ENCODE data around the gene ESAM.
A peak's percentile ranks its signal among the peaks of the same experiment; 100 is the strongest.

- TF ChIP-seq, protein P1, sequence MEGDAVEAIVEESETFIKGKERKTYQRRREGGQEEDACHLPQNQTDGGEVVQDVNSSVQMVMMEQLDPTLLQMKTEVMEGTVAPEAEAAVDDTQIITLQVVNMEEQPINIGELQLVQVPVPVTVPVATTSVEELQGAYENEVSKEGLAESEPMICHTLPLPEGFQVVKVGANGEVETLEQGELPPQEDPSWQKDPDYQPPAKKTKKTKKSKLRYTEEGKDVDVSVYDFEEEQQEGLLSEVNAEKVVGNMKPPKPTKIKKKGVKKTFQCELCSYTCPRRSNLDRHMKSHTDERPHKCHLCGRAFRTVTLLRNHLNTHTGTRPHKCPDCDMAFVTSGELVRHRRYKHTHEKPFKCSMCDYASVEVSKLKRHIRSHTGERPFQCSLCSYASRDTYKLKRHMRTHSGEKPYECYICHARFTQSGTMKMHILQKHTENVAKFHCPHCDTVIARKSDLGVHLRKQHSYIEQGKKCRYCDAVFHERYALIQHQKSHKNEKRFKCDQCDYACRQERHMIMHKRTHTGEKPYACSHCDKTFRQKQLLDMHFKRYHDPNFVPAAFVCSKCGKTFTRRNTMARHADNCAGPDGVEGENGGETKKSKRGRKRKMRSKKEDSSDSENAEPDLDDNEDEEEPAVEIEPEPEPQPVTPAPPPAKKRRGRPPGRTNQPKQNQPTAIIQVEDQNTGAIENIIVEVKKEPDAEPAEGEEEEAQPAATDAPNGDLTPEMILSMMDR (IDR thresholded peaks at IDR 0.05): no peak
- peak; percentile 10 for TF ChIP-seq EZH2 (IDR thresholded peaks at IDR 0.05)
- peak; percentile 6 for TF ChIP-seq EZH2phosphoT487 (IDR thresholded peaks at IDR 0.05)
These were observed 600 bp upstream of the ESAM start for GRCh38 chr11:124762624-124763155.

Data from neural progenitor cell (in vitro differentiated cells).